ENCODE measurements around the gene GPR42. TPM values are rescaled to one million over a fixed set of nuclear protein-coding genes. Genes with fewer than 3 reads are reported as not detected.

Gene GPR42
- total RNA-seq, 1 donor from 2014 or later: not detected

DNA sequence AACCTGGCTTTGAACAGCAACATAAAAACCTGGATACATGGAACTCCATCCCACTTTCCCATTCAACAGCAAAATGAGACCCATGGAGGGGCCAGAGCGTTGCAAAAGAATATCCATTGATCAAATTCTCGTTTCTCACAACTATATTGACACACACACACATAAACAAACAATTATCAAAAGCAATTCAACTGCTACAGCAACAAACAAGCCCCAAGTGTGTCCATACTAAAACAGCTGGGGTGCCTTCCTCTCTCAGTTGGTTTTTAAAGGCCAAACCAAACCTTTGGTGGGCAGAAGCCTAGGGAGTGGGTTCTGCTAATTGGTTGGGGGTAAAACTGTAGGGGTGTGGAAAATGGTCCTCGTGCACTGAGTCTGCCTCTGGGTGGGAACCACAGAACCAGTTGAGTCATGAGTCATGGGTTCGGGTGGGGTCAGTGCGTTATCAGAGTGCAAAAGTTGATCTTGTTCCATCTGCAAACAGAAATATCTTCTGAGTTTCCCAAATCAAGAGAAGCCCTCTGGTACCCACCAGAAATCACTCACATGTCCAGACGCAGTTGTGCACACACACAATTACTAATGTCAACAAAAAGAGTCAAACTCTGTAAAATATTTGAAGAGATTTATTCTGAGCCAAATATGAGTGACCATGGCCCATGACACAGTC lies 18.5 kb downstream of the GPR42 start:
- no peaks in the 10 kb centered on the region for H3K36me3 ChIP-seq
- intact Hi-C loops (cut with DNase I): no loop called here
- H3K9me3 ChIP-seq: no peaks in the 10 kb centered on the region
- H3K4me1 ChIP-seq: no peaks in the 10 kb centered on the region
- TF ChIP-seq, protein P1, sequence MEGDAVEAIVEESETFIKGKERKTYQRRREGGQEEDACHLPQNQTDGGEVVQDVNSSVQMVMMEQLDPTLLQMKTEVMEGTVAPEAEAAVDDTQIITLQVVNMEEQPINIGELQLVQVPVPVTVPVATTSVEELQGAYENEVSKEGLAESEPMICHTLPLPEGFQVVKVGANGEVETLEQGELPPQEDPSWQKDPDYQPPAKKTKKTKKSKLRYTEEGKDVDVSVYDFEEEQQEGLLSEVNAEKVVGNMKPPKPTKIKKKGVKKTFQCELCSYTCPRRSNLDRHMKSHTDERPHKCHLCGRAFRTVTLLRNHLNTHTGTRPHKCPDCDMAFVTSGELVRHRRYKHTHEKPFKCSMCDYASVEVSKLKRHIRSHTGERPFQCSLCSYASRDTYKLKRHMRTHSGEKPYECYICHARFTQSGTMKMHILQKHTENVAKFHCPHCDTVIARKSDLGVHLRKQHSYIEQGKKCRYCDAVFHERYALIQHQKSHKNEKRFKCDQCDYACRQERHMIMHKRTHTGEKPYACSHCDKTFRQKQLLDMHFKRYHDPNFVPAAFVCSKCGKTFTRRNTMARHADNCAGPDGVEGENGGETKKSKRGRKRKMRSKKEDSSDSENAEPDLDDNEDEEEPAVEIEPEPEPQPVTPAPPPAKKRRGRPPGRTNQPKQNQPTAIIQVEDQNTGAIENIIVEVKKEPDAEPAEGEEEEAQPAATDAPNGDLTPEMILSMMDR (IDR thresholded peaks at IDR 0.05): no peak
- no peak overlapping the region for H3K4me3 ChIP-seq
- no peak for DNase-seq (ENCODE audit: low spot score in 2 of 2)
- H3K27me3 ChIP-seq: no peaks in the 10 kb centered on the region
- no peak overlapping the region for H3K27ac ChIP-seq

DNA sequence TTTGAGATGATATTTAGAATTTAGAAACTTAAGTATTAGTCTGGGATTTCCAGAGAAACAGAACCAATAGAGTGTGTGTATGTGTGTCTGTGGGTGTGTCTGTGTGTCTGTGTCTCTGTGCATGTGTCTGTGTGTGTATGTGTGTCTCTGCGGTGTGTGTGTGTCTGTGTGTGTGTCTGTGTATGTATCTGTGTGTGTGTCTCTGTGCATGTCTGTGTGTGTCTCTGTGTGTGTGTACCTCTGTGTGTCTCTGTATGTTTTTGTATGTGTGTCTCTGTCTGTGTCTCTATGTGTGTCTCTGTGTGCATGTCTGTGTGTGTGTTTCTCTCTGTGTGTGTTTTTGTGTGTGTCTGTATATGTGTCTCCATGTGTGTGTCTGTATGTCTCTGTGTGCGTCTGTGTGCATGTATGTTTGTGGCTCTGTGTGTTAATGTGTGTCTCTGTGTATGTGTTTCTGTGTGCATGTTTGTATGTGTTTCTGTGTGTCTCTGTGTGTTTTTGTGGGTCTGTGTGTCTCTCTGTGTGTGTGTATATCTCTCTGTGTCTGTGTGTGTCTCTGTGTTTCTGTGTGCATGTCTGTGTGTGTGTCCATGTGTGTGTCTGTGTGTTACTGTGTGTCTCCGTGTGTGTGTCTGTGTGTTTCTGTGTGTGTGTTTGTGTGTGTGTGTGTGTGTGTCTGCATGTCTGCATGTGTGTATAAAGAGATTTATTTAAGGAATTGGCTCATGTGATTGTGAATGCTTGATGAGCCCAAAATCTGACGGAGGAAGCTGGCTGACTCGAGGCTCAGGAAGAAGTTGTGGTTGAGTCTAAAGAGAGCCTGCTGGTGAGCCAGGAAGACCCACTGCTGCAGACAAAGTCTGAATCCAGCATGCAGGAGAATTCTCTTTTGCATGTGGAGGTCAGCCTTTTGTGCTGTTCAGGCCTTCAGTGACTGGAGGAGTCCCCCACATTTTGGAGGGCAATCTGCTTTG lies 22.2 kb downstream of the GPR42 start:
- Histone ChIP-seq H3K36me3 (no peaks in the 10 kb centered on the region), H3K4me3 (no peak overlapping the region), H3K9me3 (no peaks in the 10 kb centered on the region), H3K27me3 (no peaks in the 10 kb centered on the region), H3K27ac (no peak overlapping the region), H3K4me1 (no peaks in the 10 kb centered on the region)
- TF ChIP-seq, protein P1 (IDR thresholded peaks at IDR 0.05): no peak
- DNase-seq (ENCODE audit: low spot score in 2 of 2): no peak
- intact Hi-C loops (cut with DNase I): no loop called here

DNA sequence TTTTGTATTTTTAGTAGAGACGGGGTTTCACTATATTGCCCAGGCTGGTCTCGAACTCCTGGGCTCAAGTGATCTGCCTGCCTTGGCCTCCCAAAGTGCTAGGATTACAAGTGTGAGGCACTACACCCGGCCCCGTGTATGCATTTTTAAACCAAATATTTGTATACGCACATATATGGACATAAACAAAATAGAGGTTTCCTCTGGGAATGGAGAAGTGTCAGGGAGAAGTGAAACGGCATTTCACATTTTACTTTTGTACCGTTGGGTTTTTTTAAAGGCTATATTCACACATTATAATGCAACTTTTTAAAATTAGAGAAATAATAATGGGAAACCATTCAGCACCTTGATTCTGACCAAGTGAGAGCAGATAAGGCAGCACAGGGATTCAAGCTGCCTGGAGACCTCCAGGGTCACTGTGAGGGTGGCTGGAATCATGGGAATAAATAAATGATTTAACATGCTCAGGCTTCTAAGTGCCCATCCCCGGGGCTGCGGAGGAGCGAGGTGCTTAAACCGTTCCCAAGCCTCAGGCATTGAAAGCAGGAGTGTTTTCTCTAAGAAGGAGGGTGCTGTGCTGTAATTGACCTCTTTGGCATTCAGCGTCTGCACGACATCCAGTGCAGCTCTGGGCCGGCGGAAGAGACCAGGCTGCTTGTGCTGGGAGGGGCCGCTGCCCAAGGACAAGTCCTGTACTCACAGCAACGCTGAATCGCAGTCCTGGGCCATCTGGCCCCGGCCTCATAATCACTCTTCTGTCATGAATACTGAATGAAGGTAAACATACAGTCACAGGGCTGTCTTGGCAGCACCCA lies 24.7 kb downstream of the GPR42 start:
- intact Hi-C loops (cut with DNase I): no loop called here
- DNase-seq (ENCODE audit: low spot score in 2 of 2): no peak
- TF ChIP-seq, protein P1 (IDR thresholded peaks at IDR 0.05): no peak
- Histone ChIP-seq H3K4me3 (no peak overlapping the region), H3K27ac (no peak overlapping the region), H3K4me1 (no peaks in the 10 kb centered on the region), H3K9me3 (no peaks in the 10 kb centered on the region), H3K36me3 (no peaks in the 10 kb centered on the region), H3K27me3 (no peaks in the 10 kb centered on the region)

DNA sequence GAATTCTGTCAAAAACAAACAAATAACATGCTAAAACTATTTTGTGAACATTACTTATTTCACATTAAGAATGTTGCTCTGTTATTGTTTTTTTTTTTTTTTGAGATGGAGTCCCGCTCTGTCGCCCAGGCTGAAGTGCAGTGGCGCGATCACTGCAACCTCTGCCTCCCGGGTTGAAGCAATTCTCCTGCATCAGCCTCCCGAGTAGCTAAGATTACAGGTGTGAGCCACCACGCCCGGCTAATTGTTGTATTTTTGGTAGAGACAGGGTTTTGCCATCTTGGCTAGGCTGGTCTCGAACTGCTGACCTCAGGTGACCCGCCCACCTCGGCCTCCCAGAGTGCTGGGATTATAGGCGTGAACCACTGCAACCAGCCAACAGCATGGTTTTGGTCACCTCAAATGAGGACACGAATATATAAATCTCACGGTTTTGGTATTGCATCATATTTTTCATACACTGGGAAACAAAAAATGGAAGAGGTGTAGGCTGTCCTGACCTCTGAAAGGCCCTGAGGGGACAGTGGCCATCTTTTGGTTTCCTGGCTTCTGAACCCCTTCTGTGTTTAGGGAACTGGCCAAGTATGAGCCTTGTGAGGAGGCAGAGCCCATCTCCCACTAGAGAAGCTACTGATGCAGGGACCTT lies 25.5 kb downstream of the GPR42 start:
- Histone ChIP-seq H3K36me3 (no peaks in the 10 kb centered on the region), H3K9me3 (no peaks in the 10 kb centered on the region), H3K27me3 (no peaks in the 10 kb centered on the region), H3K27ac (no peak overlapping the region), H3K4me1 (no peaks in the 10 kb centered on the region), H3K4me3 (no peak overlapping the region)
- intact Hi-C loops (cut with DNase I): no loop called here
- TF ChIP-seq, protein P1 (IDR thresholded peaks at IDR 0.05): no peak
- DNase-seq (ENCODE audit: low spot score in 2 of 2): no peak

DNA sequence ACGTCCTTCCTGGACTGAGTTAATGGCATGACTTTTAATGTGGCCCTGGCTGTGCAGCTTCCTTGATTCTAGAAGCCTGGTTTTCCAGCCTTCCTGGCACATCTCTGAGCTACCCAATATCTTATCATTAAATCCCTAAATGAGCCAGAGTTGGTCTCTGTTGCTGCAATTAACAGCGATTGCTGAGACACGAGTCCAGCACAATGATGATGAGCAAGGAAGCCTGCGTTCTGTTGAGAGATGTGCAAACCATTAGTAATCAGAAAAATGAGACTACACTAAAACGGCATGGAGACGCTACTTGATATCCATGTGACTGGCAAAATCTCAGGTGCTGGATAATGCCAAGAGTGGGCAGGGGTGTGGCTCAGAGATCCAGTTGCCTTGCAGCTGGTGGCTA lies 26.2 kb downstream of the GPR42 start:
- intact Hi-C loops (cut with DNase I): no loop called here
- Histone ChIP-seq H3K36me3 (no peaks in the 10 kb centered on the region), H3K4me1 (no peaks in the 10 kb centered on the region)

More for the DNA sequence above, 26.2 kb downstream of the GPR42 start:
- Histone ChIP-seq H3K4me3 (no peak overlapping the region), H3K9me3 (no peaks in the 10 kb centered on the region), H3K27me3 (no peaks in the 10 kb centered on the region), H3K27ac (no peak overlapping the region)
- DNase-seq (ENCODE audit: low spot score in 2 of 2): no peak
- TF ChIP-seq, protein P1 (IDR thresholded peaks at IDR 0.05): no peak
